Measurements from ENCODE around the gene POLDIP2. TPM values are rescaled to one million over a fixed set of nuclear protein-coding genes. Genes with fewer than 3 reads are reported as not detected.

The POLDIP2 gene
- polyA plus RNA-seq, 1 donor from 2014 or later = 87.4 TPM

DNA sequence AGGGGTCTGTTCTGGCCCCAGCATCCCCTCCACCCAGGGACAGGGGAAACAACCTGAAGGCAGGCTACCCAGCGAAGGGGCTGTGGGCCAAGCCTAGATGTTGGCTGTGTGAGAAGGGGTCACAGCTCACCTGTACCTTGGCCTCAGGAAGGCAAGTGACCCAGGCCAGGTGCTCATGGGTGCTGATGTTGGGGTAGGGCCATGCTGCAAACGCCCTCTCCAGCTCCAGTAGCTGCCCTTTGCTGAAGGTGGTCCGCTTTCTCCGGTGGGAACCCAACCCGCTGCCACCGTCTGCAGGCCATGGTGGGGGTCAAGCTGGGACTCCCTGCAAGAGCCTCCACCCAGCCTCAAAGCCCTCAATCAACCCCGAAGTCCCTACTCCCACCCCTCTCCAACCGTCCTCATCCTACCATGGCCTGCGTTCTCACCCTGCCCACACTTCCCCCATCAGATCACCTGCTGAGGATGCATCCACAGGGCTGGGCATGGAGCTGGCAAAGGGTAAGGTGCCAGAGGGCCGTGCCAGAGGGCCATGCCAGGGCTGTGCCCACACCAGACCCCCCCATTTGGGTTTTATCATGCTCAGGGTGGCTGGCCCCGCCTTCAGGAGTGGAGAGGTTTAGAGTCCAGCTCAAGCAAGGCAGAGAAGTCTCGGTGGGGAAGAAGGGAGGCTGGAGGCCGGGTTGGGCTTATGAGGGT, 7.5 kb upstream of the POLDIP2 start, which contains the start of gene SEBOX:
TSS of gene SEBOX (minus strand) at position 535 of the 699 bp plus-strand sequence. CDS start at position 487, 48 bp downstream.
- Mint-ChIP-seq H3K4me3 (no peak within 1 kb of the TSS), H3K4me1 (no peaks in the 10 kb centered on the region), H3K27ac (no peak within 1 kb of the TSS)

DNA sequence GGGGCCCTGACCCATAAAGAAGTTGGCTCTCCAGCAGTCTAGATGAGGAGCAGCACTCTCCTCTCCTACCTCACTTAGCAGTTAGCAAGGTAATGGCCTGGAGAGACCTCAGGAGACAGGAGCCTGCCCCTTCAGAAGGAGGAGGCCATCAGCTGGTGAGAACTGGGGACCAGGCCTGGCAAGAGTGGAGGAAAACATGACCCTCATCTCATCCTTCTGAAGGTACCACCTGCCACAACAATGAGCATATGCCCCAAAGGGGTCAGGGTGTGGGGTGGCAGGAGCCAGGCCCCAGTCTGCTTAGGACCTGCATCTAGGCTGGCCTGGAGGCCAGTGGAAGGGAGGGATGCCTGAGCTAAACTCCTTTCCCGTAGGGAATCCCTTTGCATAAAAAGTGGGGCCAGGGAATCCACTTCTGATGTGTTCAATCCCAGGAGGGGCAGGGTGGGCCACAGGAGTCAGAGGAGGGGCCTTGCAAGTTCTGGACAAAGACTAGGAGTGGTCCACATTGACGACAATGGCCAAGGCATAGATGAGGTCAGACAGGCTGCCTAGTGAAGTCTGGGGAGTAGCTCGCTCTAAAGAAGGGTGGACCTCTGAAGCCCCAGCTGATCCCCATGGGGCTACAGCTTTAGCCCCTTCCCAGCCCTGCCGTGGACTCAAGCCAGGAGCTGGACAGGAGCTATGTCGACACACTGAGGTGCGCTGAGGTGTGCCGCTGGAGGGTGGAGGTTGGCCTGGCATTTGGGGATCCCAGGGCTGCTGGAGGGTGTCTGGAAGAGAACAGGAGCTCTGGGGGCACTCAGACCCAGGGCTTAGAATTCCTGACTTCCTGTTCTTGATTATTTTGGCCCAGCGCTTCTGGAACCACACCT, 6.7 kb upstream of the POLDIP2 start:
- H3K36me3 Mint-ChIP-seq = peaks cover 3% of the 10 kb centered on the region
- no peaks in the 10 kb centered on the region for H3K9me3 Mint-ChIP-seq
- H3K4me3 Mint-ChIP-seq = no peak overlapping the region
- no peaks in the 10 kb centered on the region for H3K27me3 Mint-ChIP-seq
- H3K4me1 Mint-ChIP-seq = no peaks in the 10 kb centered on the region
- H3K27ac Mint-ChIP-seq = no peak overlapping the region

More for the DNA sequence above, 7.5 kb upstream of the POLDIP2 start, which contains the start of gene SEBOX:
- peaks cover 3% of the 10 kb centered on the region for H3K36me3 Mint-ChIP-seq
- no peaks in the 10 kb centered on the region for H3K9me3 Mint-ChIP-seq
- H3K27me3 Mint-ChIP-seq = no peaks in the 10 kb centered on the region

DNA sequence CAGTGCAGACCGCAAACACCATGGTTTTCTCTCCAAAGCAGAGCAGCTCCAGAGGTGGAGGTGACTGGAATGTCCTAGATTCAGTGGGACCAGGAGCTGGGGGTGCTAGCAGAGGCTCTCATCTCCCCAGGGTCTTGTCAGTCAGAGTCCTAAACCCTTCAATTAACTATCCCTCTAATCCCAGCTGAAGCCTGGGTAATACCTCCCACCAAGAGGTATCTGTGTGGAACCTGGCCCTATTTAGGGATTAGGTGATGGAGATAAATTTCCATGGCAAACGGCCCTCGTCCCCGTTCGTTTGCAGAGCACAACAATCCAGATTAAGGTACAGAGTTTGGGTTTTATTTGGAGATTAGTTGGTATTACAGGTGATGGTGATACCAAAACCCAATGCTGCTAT, 5.9 kb upstream of the POLDIP2 start:
- H3K4me3 Mint-ChIP-seq = peak overlapping the region in 1 of 4 donors; percentile 23
- peaks cover 2 to 3% (median 3%) of the 10 kb centered on the region in 3 donors for H3K4me1 Mint-ChIP-seq
- H3K27me3 Mint-ChIP-seq = no peaks in the 10 kb centered on the region
- H3K27ac Mint-ChIP-seq = peak overlapping the region in 1 of 3 donors; percentile 32
- no peaks in the 10 kb centered on the region for H3K9me3 Mint-ChIP-seq
- peaks cover 3% of the 10 kb centered on the region for H3K36me3 Mint-ChIP-seq

DNA sequence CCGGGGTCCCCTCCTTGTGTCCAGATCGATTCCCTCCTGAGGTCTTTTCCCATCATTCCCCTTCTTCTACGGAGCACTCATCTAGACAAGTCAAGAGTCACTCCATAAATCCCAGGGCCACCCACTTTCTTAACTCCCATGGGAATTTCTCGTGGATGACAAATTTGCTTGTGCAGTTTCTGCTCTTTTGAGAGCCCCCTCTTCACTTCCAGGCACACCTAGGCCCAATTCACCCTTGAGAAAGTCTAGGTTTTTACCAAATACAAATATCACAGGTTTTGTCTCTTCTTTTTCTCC, 522 bp upstream of the POLDIP2 start:
- Mint-ChIP-seq H3K27me3 (no peaks in the 10 kb centered on the region), H3K4me1 (peaks cover 11 to 22% (median 16%) of the 10 kb centered on the region in 3 donors), H3K36me3 (peaks cover 3% of the 10 kb centered on the region), H3K4me3 (peak overlapping the region; percentile 96 to 99 (median 96)), H3K9me3 (no peaks in the 10 kb centered on the region), H3K27ac (peak overlapping the region; percentile 94 to 98 (median 97))

DNA sequence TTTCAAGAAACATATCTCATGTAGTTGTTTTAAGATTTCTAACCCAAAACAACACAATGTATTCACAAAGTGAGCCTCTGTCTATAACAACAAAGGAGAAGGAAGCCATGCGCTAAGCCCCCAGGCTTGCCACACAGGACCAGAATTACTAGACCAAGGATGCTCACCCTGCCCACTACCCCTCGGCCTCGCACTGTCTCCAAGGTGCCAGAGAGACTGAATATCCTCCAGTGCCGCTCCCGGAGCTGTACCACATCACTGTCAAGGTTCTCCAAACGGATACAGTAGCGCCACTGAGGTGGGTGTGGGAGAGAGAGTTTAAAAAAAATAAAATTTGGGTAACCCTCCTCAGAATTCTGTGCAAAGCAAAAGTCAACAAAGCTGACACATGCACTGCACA, 7.1 kb downstream of the POLDIP2 start:
- no peaks in the 10 kb centered on the region for H3K9me3 Mint-ChIP-seq
- no peaks in the 10 kb centered on the region for H3K4me1 Mint-ChIP-seq
- no peaks in the 10 kb centered on the region for H3K27me3 Mint-ChIP-seq
- no peak overlapping the region for H3K4me3 Mint-ChIP-seq
- peaks cover 2% of the 10 kb centered on the region for H3K36me3 Mint-ChIP-seq
- H3K27ac Mint-ChIP-seq = no peak overlapping the region

DNA sequence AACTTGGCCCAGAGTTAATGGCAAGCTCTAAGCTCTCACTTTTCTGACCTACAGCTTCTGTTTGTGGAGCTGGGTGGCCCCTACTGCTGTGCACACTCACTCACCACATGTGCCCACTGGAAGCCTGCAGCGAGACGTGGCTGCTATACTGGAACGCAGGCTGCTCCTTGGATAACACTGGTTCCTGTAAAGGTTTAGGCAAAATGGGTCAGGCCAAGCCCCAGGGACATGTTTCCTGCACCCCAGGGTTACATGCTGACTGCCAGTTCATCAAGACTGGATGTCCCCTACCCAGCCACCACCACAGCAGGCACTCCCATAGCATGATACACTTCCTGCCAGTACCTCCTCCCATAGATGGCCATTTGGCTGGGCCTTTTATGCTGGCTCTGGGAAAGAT, 8.3 kb downstream of the POLDIP2 start:
- Mint-ChIP-seq H3K27me3 (no peaks in the 10 kb centered on the region), H3K4me3 (no peak overlapping the region), H3K27ac (no peak overlapping the region), H3K36me3 (peaks cover 2% of the 10 kb centered on the region), H3K9me3 (no peaks in the 10 kb centered on the region), H3K4me1 (no peaks in the 10 kb centered on the region)

DNA sequence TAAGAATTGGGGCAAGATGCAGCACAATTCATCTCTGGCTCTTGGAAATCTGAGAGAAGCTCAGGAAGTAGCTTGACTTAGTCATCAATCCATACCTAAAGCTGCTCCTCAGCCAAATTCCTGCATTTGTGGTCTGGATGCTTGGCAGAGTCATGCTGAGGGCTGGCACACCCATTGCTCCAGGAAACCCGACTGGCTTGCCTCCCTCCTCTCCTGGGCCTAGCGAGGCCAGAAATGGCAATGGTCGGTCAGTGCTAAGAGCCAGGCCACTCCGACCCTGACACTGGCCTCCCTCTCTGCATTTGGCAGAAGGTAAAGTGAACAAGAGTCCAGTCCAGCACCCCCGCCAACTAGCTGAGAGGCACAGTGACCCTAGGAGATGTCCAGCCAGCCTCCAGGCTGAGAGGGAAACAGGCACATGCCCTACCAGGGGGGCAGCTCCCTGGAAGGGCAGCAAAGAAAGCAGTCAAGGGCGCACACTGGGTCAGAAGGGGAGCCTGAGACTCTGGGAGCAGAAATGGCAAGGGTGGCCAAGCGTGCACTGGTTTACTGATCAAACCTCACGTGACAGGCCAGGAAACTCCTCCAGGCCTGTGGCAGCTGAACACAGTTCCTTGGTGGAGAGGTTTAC, 10.0 kb downstream of the POLDIP2 start:
- H3K27ac Mint-ChIP-seq = no peak overlapping the region
- H3K27me3 Mint-ChIP-seq = no peaks in the 10 kb centered on the region
- H3K4me3 Mint-ChIP-seq = no peak overlapping the region
- H3K4me1 Mint-ChIP-seq = no peaks in the 10 kb centered on the region
- H3K9me3 Mint-ChIP-seq = no peaks in the 10 kb centered on the region
- peaks cover 2% of the 10 kb centered on the region for H3K36me3 Mint-ChIP-seq

DNA sequence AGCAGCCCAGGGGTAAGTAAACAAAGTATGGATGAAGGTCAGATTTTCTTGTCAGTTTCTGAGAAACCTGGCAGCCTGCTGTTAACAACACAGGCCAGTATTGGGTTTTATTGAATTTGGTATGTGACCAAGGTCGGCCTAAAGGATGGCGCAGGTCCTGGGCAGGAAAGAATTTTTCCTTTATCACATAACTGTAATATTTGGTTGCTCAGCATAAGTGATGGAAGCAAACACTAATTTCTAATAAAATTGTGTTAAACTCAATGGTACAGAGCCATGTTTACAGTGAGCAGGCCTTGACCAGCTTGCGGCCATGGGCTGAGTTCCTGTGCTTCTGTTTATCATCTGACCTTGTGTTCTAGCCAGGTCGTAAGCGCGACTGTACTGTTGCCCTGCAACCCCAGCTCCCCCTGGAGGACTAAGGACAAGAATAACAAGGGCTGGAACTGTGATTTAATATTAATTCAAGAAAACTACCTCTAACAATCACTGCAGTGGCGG, 10.5 kb downstream of the POLDIP2 start:
- Mint-ChIP-seq H3K27ac (peak overlapping the region in 2 of 3 donors; percentile 33 to 46), H3K9me3 (no peaks in the 10 kb centered on the region), H3K4me1 (no peaks in the 10 kb centered on the region), H3K36me3 (peaks cover 2% of the 10 kb centered on the region), H3K4me3 (no peak overlapping the region), H3K27me3 (no peaks in the 10 kb centered on the region)

DNA sequence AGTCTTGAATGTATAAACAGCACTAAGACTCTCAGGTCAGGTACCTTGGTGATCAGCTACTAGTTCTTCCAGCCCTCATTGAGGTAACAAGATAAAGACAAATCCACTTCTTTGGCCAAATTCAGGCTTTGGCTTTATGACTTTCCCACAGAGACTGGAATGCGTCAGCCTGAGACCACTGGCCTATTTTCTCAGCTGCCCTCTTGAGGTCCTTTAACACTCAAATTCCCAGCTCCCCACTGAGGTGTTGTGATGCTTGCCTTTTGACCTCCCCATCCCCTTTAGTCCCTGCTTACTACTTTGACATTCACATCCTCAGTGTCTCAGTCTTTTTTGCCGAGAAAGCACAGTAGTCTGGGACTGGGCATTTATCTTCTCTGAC, 11.1 kb downstream of the POLDIP2 start:
- no peaks in the 10 kb centered on the region for H3K27me3 Mint-ChIP-seq
- H3K9me3 Mint-ChIP-seq = no peaks in the 10 kb centered on the region
- H3K27ac Mint-ChIP-seq = peak overlapping the region in 1 of 3 donors; percentile 33
- peaks cover 2% of the 10 kb centered on the region for H3K36me3 Mint-ChIP-seq
- H3K4me1 Mint-ChIP-seq = no peaks in the 10 kb centered on the region
- H3K4me3 Mint-ChIP-seq = no peak overlapping the region

DNA sequence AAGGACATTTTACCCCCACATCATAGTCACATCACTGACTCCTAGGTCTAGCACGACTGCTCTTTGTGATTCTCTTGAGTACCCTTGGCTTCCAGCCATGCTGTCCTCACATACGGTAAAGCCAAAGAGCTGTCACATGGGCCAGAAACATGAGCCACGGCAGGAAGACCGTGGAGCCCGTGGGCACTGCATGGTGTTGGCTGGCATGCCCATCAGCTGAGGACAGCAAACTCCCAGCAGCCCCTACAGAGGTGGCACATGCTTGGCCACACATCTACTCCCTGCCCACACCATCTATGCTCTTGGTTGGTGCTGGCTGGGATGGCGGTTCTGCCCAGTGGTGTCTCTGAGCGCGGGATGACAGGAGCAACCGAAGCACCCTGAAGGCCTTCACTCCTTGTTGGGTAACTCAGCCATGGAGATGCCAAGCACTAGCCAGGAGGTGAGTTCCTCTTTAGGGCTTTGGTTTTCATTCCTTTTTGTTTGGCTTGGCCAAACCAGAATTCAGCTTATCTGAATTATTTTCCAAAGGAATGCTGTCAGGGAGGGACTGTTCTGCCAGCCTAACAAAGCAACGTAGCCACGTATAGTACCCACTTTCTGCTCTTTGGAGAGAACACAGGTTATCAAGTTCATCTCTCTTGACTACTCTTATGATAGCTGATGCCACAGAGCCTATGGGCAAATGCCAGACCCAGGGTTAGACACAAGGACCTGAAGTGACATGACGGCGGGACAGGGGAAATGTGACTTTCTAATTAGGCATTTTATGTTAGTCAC, 11.7 kb downstream of the POLDIP2 start:
- Mint-ChIP-seq H3K4me1 (no peaks in the 10 kb centered on the region), H3K36me3 (peaks cover 2% of the 10 kb centered on the region), H3K27ac (peak overlapping the region in 1 of 3 donors; percentile 33), H3K9me3 (no peaks in the 10 kb centered on the region), H3K4me3 (no peak overlapping the region), H3K27me3 (no peaks in the 10 kb centered on the region)

DNA sequence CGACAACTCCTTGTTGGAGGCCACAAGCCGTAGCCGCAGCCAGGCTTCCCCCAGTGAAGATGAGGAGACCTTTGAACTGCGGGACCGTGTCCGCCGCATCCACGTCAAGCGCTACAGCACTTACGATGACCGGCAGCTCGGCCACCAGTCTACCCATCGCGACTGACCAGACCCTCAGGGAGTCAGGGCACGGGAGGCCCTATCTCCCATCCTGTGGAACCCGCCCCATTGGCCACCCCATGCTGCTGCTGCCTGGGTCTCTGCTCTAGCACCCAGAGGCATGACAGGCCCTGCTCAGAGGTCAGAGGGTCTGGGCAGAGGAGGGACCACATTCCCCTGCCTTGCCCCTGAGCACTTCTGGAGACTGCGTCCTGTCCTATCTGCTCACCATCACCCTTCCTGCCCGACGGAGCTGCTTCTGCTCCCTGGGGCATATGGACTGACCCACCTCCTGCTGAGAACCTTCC, 12.9 kb downstream of the POLDIP2 start:
- Mint-ChIP-seq H3K4me3 (no peak overlapping the region), H3K27me3 (no peaks in the 10 kb centered on the region), H3K36me3 (peaks cover 2% of the 10 kb centered on the region), H3K27ac (peak overlapping the region in 1 of 3 donors; percentile 57), H3K9me3 (no peaks in the 10 kb centered on the region), H3K4me1 (no peaks in the 10 kb centered on the region)

DNA sequence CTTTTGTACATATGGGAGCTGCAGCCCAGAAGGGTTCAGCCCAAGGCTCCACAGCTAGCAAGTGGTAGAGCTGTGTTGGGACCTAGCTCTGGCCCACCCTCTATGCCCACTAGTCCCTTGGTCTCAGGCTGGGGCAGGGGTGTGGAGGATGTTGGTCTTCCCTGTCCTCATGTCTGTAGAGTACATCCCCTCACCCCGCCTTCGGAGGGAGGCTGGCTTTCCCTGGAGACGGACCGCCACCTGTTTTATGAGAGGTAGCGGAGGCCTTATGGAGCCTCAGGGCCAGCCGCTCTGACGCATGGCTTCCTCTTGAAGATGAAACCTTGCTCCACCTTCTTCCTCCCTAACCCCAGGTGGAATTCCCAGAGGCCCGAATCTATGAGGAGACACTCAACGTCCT, 13.3 kb downstream of the POLDIP2 start:
- H3K27me3 Mint-ChIP-seq = no peaks in the 10 kb centered on the region
- no peaks in the 10 kb centered on the region for H3K9me3 Mint-ChIP-seq
- H3K36me3 Mint-ChIP-seq = peaks cover 2% of the 10 kb centered on the region
- H3K27ac Mint-ChIP-seq = peak overlapping the region in 1 of 3 donors; percentile 59
- peak overlapping the region in 1 of 4 donors; percentile 50 for H3K4me3 Mint-ChIP-seq
- H3K4me1 Mint-ChIP-seq = no peaks in the 10 kb centered on the region

DNA sequence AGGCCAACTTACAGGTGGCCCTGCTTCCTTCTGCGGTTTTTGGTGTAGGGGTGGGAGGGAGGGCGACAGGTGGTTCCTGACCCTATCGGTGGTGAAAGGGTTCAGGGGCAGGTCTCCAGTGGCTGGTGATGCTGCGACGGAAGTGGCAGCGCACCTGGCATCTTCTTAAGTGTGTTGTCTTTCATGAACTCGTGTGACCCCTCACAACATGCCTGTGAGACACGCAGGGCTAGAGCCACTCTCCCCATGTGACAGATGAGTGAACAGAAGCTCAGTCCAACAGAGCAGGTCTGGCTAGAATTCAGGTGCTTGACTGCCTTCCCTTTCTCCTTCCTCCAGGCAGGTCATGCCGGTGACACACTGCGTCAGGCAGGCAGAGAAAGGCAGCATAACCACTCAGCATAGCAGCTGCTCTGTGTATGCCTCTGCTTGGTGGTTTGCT, 13.8 kb downstream of the POLDIP2 start:
- Mint-ChIP-seq H3K27me3 (no peaks in the 10 kb centered on the region), H3K4me1 (peaks cover 0 to 3% (median 0%) of the 10 kb centered on the region in 3 donors), H3K27ac (peak overlapping the region in 1 of 3 donors; percentile 59), H3K4me3 (no peak overlapping the region), H3K9me3 (no peaks in the 10 kb centered on the region), H3K36me3 (peaks cover 2% of the 10 kb centered on the region)

DNA sequence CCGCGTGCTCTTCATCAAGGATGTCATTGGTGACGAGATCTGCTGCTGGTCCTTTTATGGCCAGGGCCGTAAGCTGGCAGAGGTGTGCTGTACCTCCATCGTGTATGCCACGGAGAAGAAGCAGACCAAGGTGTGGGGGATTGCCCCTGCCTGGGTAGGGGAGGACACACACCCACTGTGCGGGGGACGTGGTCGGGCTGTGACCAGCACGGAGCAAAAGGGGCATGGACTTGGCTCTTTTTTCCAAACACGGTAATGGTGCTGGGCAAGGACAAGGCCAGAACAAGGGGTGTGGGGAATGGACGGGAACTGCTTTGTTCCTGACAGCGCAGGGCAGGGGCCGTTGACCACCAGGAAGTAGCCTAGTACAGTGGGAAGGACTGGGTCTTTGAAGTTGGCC, 15.0 kb downstream of the POLDIP2 start:
- no peaks in the 10 kb centered on the region for H3K9me3 Mint-ChIP-seq
- no peak overlapping the region for H3K27ac Mint-ChIP-seq
- no peaks in the 10 kb centered on the region for H3K27me3 Mint-ChIP-seq
- peaks cover 2% of the 10 kb centered on the region for H3K36me3 Mint-ChIP-seq
- H3K4me3 Mint-ChIP-seq = no peak overlapping the region
- peaks cover 3 to 7% (median 4%) of the 10 kb centered on the region in 3 donors for H3K4me1 Mint-ChIP-seq
